Fibroblast of lung (primary cell): ENCODE results near the gene RPRD2. TPM values are rescaled to one million over a fixed set of nuclear protein-coding genes. Genes with fewer than 3 reads are reported as not detected.
A peak's percentile ranks its signal among the peaks of the same experiment; 100 is the strongest.

Source experiments
- DNase-seq, 2 donors: peaks; one replicate each; pipeline versions ENCODE4 v3.0.0 to v3.0.0-alpha.2; 2010; ENCODE audit warnings: low read depth in 2 of 2
- H2AFZ ChIP-seq: 2 replicates; pipeline ENCODE4 v1.5.1; 2012; ENCODE audit warnings: low read length, control low read depth, inconsistent platforms
- H3K27ac ChIP-seq: 2 replicates; pipeline ENCODE4 v1.5.1; 2011; ENCODE audit warnings: low read length, control low read depth; ENCODE audit not compliant: insufficient read depth
- H3K27me3 ChIP-seq: 2 replicates; pipeline ENCODE4 v1.5.1; 2011; ENCODE audit warnings: mild to moderate bottlenecking, low read length; ENCODE audit not compliant: control insufficient read depth, insufficient read depth
- H3K36me3 ChIP-seq: 2 replicates; pipeline ENCODE4 v1.5.1; 2011; ENCODE audit warnings: low read length; ENCODE audit not compliant: control insufficient read depth, insufficient read depth
- H3K4me1 ChIP-seq: 2 replicates; pipeline ENCODE4 v1.5.1; 2011; ENCODE audit warnings: low read length; ENCODE audit not compliant: control insufficient read depth, insufficient read depth; ENCODE audit errors: extremely low read depth
- H3K4me2 ChIP-seq: 2 replicates; pipeline ENCODE4 v1.5.1; 2011; ENCODE audit warnings: low read length, control low read depth; ENCODE audit not compliant: insufficient read depth; ENCODE audit errors: extremely low read depth
- H3K4me3 ChIP-seq, 4 experiments: fragments of 200-600 bp in 1 of 4; sonication (generic) in 1 of 4; replicated peaks in 1 of 4; 2 replicates each; pipeline ENCODE4 v1.5.1; 2011 to 2016; ENCODE audit warnings: low read length in 4 of 4, low read depth in 3 of 4, mild to moderate bottlenecking in 3 of 4, control low read depth in 2 of 4, inconsistent platforms in 1 of 4, mixed read lengths in 1 of 4; ENCODE audit not compliant: insufficient read depth in 1 of 4; ENCODE audit errors: control extremely low read depth in 1 of 4
- H3K79me2 ChIP-seq: 2 replicates; pipeline ENCODE4 v1.5.1; 2012; ENCODE audit warnings: mild to moderate bottlenecking, low read length, inconsistent platforms; ENCODE audit not compliant: control insufficient read depth, insufficient read depth
- H3K9ac ChIP-seq: 2 replicates; pipeline ENCODE4 v1.5.1; 2011; ENCODE audit warnings: mild to moderate bottlenecking, low read length, control low read depth; ENCODE audit not compliant: insufficient read depth
- H3K9me3 ChIP-seq: 2 replicates; pipeline ENCODE4 v1.5.1; 2012; ENCODE audit warnings: low read depth, low read length; ENCODE audit not compliant: control insufficient read depth, insufficient read depth
- H4K20me1 ChIP-seq: 2 replicates; pipeline ENCODE4 v1.5.1; 2011; ENCODE audit warnings: low read length; ENCODE audit not compliant: control insufficient read depth, insufficient read depth; ENCODE audit errors: extremely low read depth
- EZH2 ChIP-seq: IDR thresholded peaks from 2 replicates; pipeline ENCODE4 v1.5.1; 2012; ENCODE audit warnings: low read length, control low read depth, mild to moderate bottlenecking; ENCODE audit errors: missing control alignments
- polyA plus RNA-seq, 2 donors: library from polyadenylated mRNA; depleted of rRNA in 1 of 2; stranded (reverse) in 1 of 2; unstranded in 1 of 2; fragments of >200 nt; gene quantifications; 2 replicates each; pipeline ENCODE4 v1.2.1, GENCODE V29; 2011 to 2012; ENCODE audit warnings: missing spikeins in 1 of 2
- total RNA-seq: library from RNA; depleted of rRNA; stranded (reverse); fragments of >200 nt; gene quantifications from 2 replicates; pipeline ENCODE4 v1.2.1, GENCODE V29; 2014
- TF ChIP-seq, protein P1 (sequence below), 2 donors: IDR thresholded peaks in 1 of 2; conservative IDR thresholded peaks in 1 of 2; 1 replicate in 1 of 2; 2 replicates in 1 of 2; pipeline ENCODE4 v1.5.1; 2011 to 2012; ENCODE audit warnings: low read length in 2 of 2, control low read depth in 1 of 2, inconsistent platforms in 1 of 2, low read depth in 1 of 2, mild to moderate bottlenecking in 1 of 2

RPRD2 gene
- total and polyA plus RNA-seq, 2 donors (not counting 1 experiment from before 2014, with no cell fraction given): 12.1 to 13.4 TPM

DNA sequence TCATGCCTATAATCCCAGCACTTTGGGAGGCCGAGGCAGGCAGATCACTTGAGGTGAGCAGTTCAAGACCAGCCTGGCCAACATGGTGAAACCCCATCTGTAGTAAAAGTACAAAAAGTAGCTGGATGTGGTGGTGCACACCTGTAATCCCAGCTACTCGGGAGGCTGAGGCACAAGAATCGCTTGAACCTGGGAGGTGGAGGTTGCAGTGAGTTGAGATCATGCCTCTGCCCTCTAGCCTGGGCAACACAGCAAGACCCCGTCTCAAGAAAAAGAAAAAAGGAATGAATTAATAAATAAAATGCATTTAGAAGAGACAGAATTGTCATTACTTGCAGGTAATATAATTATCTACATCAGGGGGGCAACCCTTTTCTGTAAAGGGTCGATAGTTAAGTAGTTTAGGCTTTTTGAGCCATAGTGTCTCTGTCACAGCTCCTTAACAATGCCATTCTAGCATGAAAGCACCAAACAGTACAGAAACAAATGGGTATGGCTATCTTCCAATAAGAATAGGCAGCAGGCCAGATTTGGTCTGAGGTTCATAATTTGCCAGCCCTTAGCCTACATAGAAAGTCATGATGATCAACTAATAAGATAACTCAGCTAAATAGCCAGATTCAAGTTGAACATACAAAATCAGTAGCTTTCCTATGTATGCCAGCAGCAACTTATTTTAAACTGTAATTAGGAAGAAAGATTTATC lies 56.8 kb downstream of the RPRD2 start:
- no peaks in the 10 kb centered on the region for H3K79me2 ChIP-seq
- H3K9me3 ChIP-seq: no peaks in the 10 kb centered on the region
- no peak overlapping the region for H3K9ac ChIP-seq
- H4K20me1 ChIP-seq: no peaks in the 10 kb centered on the region
- H2AFZ ChIP-seq: no peak overlapping the region
- TF ChIP-seq EZH2: no peak
- TF ChIP-seq, protein P1, sequence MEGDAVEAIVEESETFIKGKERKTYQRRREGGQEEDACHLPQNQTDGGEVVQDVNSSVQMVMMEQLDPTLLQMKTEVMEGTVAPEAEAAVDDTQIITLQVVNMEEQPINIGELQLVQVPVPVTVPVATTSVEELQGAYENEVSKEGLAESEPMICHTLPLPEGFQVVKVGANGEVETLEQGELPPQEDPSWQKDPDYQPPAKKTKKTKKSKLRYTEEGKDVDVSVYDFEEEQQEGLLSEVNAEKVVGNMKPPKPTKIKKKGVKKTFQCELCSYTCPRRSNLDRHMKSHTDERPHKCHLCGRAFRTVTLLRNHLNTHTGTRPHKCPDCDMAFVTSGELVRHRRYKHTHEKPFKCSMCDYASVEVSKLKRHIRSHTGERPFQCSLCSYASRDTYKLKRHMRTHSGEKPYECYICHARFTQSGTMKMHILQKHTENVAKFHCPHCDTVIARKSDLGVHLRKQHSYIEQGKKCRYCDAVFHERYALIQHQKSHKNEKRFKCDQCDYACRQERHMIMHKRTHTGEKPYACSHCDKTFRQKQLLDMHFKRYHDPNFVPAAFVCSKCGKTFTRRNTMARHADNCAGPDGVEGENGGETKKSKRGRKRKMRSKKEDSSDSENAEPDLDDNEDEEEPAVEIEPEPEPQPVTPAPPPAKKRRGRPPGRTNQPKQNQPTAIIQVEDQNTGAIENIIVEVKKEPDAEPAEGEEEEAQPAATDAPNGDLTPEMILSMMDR (conservative IDR thresholded peaks at IDR 0.05 in 1 of 2, IDR thresholded peaks at IDR 0.05 in 1 of 2; ENCODE audit: low read depth in 1 of 2, low read length in 2 of 2): no peak
- H3K4me3 ChIP-seq: no peak overlapping the region
- DNase-seq: peak; percentile 50 to 67
- no peaks in the 10 kb centered on the region for H3K4me1 ChIP-seq
- no peaks in the 10 kb centered on the region for H3K36me3 ChIP-seq
- H3K27me3 ChIP-seq: no peaks in the 10 kb centered on the region
- no peak overlapping the region for H3K4me2 ChIP-seq
- H3K27ac ChIP-seq: no peak overlapping the region

DNA sequence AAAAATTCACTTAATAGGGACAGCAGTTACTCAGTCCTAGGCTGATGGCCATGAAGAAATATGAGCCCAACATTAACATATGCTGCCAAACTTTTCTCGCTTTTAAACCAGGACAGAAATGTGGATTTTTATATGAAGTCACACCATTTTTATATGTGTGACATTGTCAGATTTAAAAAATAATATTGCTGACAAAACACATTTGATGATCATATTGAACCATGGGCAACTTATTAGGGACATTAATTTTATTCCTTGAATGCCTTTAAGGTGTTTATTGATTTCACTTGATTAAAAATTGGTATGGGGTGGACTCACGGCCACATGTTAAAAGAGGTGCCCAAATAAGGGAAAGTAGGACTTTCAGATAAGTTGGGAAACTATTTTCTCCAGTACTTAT lies 58.6 kb downstream of the RPRD2 start:
- Histone ChIP-seq H2AFZ (no peak overlapping the region), H4K20me1 (no peaks in the 10 kb centered on the region), H3K4me1 (no peaks in the 10 kb centered on the region), H3K9ac (no peak overlapping the region), H3K9me3 (no peaks in the 10 kb centered on the region), H3K79me2 (no peaks in the 10 kb centered on the region), H3K4me3 (no peak overlapping the region), H3K36me3 (no peaks in the 10 kb centered on the region), H3K27me3 (no peaks in the 10 kb centered on the region), H3K4me2 (no peak overlapping the region), H3K27ac (no peak overlapping the region)
- TF ChIP-seq, protein P1 (conservative IDR thresholded peaks at IDR 0.05 in 1 of 2, IDR thresholded peaks at IDR 0.05 in 1 of 2; ENCODE audit: low read depth in 1 of 2, low read length in 2 of 2): no peak
- TF ChIP-seq EZH2: no peak
- no peak for DNase-seq

DNA sequence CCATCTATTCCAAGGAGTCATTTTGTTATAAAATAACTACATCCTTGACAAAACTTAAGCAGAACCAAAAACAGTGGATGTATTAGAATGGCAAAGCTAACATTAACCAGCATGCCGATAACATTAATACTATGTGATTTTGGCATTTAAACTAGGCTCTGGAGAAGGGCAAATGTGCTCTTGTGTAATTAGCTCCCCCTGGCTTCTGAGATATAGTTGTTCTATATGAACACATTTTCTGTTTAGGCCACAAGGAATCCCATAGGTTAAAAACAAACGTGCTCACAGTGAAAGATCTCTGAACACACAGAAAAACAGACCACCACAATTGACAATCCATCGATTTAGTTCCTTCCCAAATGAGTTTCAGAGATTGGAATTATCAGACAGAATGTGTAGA lies 65.9 kb downstream of the RPRD2 start:
- Histone ChIP-seq H4K20me1 (no peaks in the 10 kb centered on the region), H3K27me3 (no peaks in the 10 kb centered on the region), H3K79me2 (no peaks in the 10 kb centered on the region), H3K9me3 (no peaks in the 10 kb centered on the region), H2AFZ (no peak overlapping the region), H3K27ac (no peak overlapping the region), H3K36me3 (no peaks in the 10 kb centered on the region), H3K9ac (no peak overlapping the region), H3K4me1 (no peaks in the 10 kb centered on the region), H3K4me3 (no peak overlapping the region), H3K4me2 (no peak overlapping the region)
- no peak for TF ChIP-seq EZH2
- TF ChIP-seq, protein P1 (conservative IDR thresholded peaks at IDR 0.05 in 1 of 2, IDR thresholded peaks at IDR 0.05 in 1 of 2; ENCODE audit: low read depth in 1 of 2, low read length in 2 of 2): peak in 1 of 2 donors; percentile 24
- DNase-seq: peak in 1 of 2 donors; percentile 36
